Measurements from ENCODE around the gene PTPRS. TPM values are rescaled to one million over a fixed set of nuclear protein-coding genes. Genes with fewer than 3 reads are reported as not detected.

PTPRS gene
- total and polyA plus RNA-seq, 2 of the 8 experiments (the other 6 are each of a cell fraction or from before 2014, with no cell fraction given), result 96.8 to 223 TPM

DNA sequence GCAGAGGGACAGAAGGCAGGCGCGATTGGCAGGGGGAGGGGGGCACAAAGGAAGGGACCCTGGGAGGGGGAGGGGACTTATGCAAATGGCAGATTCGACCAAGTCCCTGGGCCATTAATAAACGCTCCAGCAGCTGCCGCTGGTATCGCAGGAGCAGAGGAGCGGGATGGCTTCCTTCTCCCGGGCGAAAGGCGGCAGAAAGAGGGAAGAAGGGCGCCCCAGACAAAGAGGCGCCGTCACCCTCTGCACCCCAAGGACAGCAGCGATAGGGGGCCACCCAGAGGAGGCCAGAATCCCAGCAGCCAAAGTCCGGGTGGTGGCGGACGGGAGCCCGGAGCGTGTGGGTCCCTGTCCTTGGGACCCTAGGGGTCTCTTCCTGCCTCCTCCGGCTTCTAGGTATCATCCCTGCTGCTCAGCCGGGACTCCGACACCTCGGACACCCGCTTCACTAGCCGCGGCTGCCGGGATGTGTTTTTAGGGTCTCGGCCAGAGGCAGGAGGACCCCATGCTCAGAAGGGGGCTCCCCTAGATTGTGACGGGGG, 1.9 kb downstream of the PTPRS start:
- Histone ChIP-seq H4K91ac (replicated peaks; ENCODE audit: insufficient read length, low read length) (no peak overlapping the region), H3K9ac (replicated peaks in 1 of 4; ENCODE audit: extremely low read depth in 1 of 4, low read depth in 3 of 4, low read length in 3 of 4) (peak overlapping the region in 3 of 4 experiments; percentile 45 to 57 (median 54); a peak in 6 of 7 replicates), H3K4me2 (ENCODE audit: insufficient read depth in 1 of 2, low read depth in 2 of 2, low read length in 2 of 2) (peak overlapping the region; percentile 79 to 93), H3K56ac (replicated peaks; ENCODE audit: insufficient read length, low read depth, low read length) (peak overlapping the region; percentile 9), H3K27me3 (replicated peaks in 1 of 4; ENCODE audit: control insufficient read depth in 3 of 4, extremely low read depth in 1 of 4, insufficient read depth in 3 of 4, low read length in 3 of 4) (peaks cover 10 to 17% (median 14%) of the 10 kb centered on the region in 4 experiments), H2BK120ac (replicated peaks; ENCODE audit: low read depth, low read length) (no peak overlapping the region), H3K36me3 (ENCODE audit: control insufficient read depth in 2 of 4, insufficient read depth in 4 of 4, low read length in 3 of 4) (0 out of 8 replicates have a peak, but pooled peaks cover 0 to 3% (median 0%) of the 10 kb centered on the region in 4 experiments), H3K14ac (ENCODE audit: insufficient read length) (no peak overlapping the region), H3K79me1 (ENCODE audit: low read depth, low read length) (peaks cover 11% of the 10 kb centered on the region), H3K4me3 (ENCODE audit: extremely low read depth in 1 of 4, insufficient read depth in 2 of 4, low read depth in 3 of 4, low read length in 4 of 4) (peak overlapping the region; percentile 54 to 98 (median 76)), H3K4ac (replicated peaks; ENCODE audit: insufficient read length, low read depth, low read length) (no peak overlapping the region), H3K4me1 (replicated peaks in 1 of 4; ENCODE audit: control insufficient read depth in 3 of 4, insufficient read depth in 4 of 4, low read length in 3 of 4) (peaks cover 2 to 21% (median 12%) of the 10 kb centered on the region in 4 experiments), H3K23me2 (ENCODE audit: low read depth, low read length) (peaks cover 7% of the 10 kb centered on the region; the same call in 1 of the 2 replicates), H2AK5ac (ENCODE audit: low read depth, low read length) (no peak overlapping the region), H2AFZ (ENCODE audit: low read length) (no peak overlapping the region), H4K20me1 (replicated peaks in 1 of 2; ENCODE audit: control insufficient read depth in 1 of 2, insufficient read depth in 2 of 2, low read length in 2 of 2) (peaks cover 24 to 26% of the 10 kb centered on the region in 2 experiments), H3K27ac (ENCODE audit: low read depth, low read length) (peak overlapping the region; percentile 42; the same call in 1 of the 2 replicates), H3K18ac (ENCODE audit: extremely low read depth, low read length) (peak overlapping the region; percentile 71; the same call in 1 of the 2 replicates), H2BK12ac (ENCODE audit: low read depth, low read length) (peak overlapping the region; percentile 50; the same call in 1 of the 2 replicates), H3K79me2 (ENCODE audit: control insufficient read depth in 1 of 2, insufficient read depth in 2 of 2, low read length in 2 of 2) (peaks cover 8 to 55% of the 10 kb centered on the region in 2 experiments), H4K5ac (ENCODE audit: insufficient read length, low read depth, low read length) (no peak overlapping the region), H3K9me3 (ENCODE audit: insufficient read depth in 2 of 2, low read depth in 1 of 2, low read length in 1 of 2) (peaks cover 4 to 8% of the 10 kb centered on the region in 2 experiments; a peak in 2 of 4 replicates), H2BK20ac (ENCODE audit: low read length) (no peak overlapping the region), H2BK5ac (ENCODE audit: low read depth, low read length) (no peak overlapping the region), H2BK15ac (ENCODE audit: low read length) (no peak overlapping the region), H3K23ac (ENCODE audit: insufficient read length) (no peak overlapping the region), H4K8ac (ENCODE audit: extremely low read depth, insufficient read depth, low read length) (peak overlapping the region; percentile 81)
- TF ChIP-seq POLR2A (IDR thresholded peaks at IDR 0.05; ENCODE audit: control extremely low read depth in 1 of 2, low read depth in 2 of 2, low read length in 2 of 2) (peak; percentile 36 to 53), TBP (IDR thresholded peaks at IDR 0.05; ENCODE audit: low read depth, low read length) (no peak), YY1 (IDR thresholded peaks at IDR 0.05; ENCODE audit: low read depth, low read length) (no peak), SRF (IDR thresholded peaks at IDR 0.05; ENCODE audit: low read depth, low read length) (no peak), BCL11A (IDR thresholded peaks at IDR 0.05; ENCODE audit: low read depth in 2 of 2, low read length in 2 of 2) (no peak), ASH2L (IDR thresholded peaks at IDR 0.05; ENCODE audit: low read length) (peak; percentile 50), HDAC2 (IDR thresholded peaks at IDR 0.05; ENCODE audit: borderline replicate concordance in 1 of 2, low read depth in 2 of 2, low read length in 2 of 2) (no peak), TAF7 (optimal IDR thresholded peaks at IDR 0.05; ENCODE audit: borderline replicate concordance, low read depth, low read length) (no peak), GTF2F1 (IDR thresholded peaks at IDR 0.05; ENCODE audit: borderline replicate concordance, low read depth, low read length) (no peak)
- TF ChIP-seq, protein P1, sequence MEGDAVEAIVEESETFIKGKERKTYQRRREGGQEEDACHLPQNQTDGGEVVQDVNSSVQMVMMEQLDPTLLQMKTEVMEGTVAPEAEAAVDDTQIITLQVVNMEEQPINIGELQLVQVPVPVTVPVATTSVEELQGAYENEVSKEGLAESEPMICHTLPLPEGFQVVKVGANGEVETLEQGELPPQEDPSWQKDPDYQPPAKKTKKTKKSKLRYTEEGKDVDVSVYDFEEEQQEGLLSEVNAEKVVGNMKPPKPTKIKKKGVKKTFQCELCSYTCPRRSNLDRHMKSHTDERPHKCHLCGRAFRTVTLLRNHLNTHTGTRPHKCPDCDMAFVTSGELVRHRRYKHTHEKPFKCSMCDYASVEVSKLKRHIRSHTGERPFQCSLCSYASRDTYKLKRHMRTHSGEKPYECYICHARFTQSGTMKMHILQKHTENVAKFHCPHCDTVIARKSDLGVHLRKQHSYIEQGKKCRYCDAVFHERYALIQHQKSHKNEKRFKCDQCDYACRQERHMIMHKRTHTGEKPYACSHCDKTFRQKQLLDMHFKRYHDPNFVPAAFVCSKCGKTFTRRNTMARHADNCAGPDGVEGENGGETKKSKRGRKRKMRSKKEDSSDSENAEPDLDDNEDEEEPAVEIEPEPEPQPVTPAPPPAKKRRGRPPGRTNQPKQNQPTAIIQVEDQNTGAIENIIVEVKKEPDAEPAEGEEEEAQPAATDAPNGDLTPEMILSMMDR (IDR thresholded peaks at IDR 0.05; ENCODE audit: control extremely low read depth in 1 of 3, insufficient read depth in 1 of 3, low read depth in 1 of 3, low read length in 3 of 3), result 0 out of 4 replicates have a peak, but pooled peaks of 1 of the 3 experiments have one; percentile 1
- 6% methylated on average over 15 of the region's 29 CpGs; no CpG with 5 or more reads in 1 of the 2 experiments for WGBS, 2 experiments (ENCODE audit: extremely low coverage in 1 of 2, insufficient coverage in 1 of 2, insufficient read length in 1 of 2, insufficient replicate concordance in 2 of 2, low coverage in 1 of 2, low lambda C conversion rate in 2 of 2, missing lambda C conversion rate in 1 of 2)
- DNase-seq (ENCODE audit: low read depth in 1 of 2, low spot score in 2 of 2) (peak in 1 of 2 experiments; percentile 29), FAIRE-seq (no peak)
- CTCF ChIA-PET (ENCODE audit: partially characterized antibody), result interaction anchor here (0.8 to 1.3 kb wide), 4 partner anchors 10 to 84 kb away, joined by 3 to 5 read pairs (median 3); no protein-coding TSS in a partner anchor
- POLR2A ChIA-PET (ENCODE audit: partially characterized antibody), result interaction anchor here (0.6 to 3.2 kb wide), 8 partner anchors 9 to 164 kb away, joined by 3 to 24 read pairs (median 3); no protein-coding TSS in a partner anchor

Measured in H1 (cell line).